SK-N-DZ (cell line): ENCODE data around the gene TICAM1.

Experiments used
- DNase-seq: peaks from one replicate; pipeline ENCODE4 v3.0.0-alpha.2; 2015; ENCODE audit warnings: low spot score
- small RNA-seq, 2 experiments: library from RNA; depleted of rRNA; stranded (forward); fragments of <200 nt; gene quantifications; one replicate each; pipeline ENCODE3, GENCODE V24; 2014

TICAM1 gene

GRCh38 chr19:4772566-4772965 is 58.9 kb downstream of the TICAM1 start:
- peak; percentile 59 for DNase-seq

GRCh38 chr19:4768934-4769777 is 62.4 kb downstream of the TICAM1 start:
- peak; percentile 69 for DNase-seq

Small RNAs within 50 kb of the gene (small RNA-seq; reads per million reads assigned to genes)
- gene MIR7-3, result 0 to 0.09 reads per million in 2 experiments
